HG03045 (cell line): ENCODE results near the gene FAM180A.
"Not testable (repeated sequence)": the region's sequence is repeated elsewhere in the genome, so short reads cannot be mapped to it uniquely, and the experiment has no call there.

ENCODE experiments used
- ATAC-seq: cut with Tn5 transposase; IDR thresholded peaks from one replicate; pipeline ENCODE4 v1.9.1; 2021; ENCODE audit warnings: mild to moderate bottlenecking, moderate library complexity; ENCODE audit not compliant: unreplicated experiment

The FAM180A gene

DNA sequence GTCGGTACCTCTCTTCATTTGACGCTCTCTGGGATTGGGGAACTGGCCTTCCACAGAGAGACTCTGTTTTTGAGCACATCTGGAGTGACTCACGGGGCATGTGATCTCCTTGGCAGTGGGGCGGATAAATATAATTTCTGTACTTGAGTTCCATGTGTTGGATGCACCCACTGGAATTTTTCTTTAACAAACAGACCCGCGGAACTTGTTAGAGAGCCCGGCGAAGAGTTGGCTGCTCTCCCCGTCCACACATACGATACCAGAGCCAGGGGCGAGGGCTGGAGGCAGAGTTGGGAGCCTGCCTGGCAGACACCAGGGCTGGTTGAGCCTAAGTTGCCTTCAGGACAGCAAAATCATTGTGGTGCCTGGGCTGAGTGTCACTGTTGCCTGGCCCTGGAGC, at the start of gene FAM180A:
FAM180A (minus strand) TSS at position 44 of the 400 bp plus-strand sequence. CDS start 233 bp downstream, outside the sequence.
- no peak for ATAC-seq

DNA sequence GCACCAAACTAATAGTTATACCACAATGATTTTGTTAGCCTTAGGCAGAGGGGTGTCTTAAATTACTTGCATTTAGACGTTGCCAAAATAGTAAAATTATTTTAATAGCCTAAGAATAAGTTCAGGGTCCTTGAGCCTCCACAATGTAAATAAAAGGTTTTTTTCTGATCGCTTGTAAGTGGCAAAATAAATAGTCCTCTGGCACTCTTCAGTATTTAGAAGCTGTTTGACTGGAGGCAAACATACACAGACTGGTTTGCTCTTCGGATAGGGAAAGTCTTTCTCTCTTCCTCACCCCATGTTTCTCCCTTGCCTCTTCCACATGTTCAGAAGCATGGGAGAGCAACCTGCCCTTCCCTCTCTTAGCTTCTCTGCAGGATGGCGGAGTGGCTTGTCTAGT, 49.5 kb upstream of the FAM180A start:
- no peak for ATAC-seq

DNA sequence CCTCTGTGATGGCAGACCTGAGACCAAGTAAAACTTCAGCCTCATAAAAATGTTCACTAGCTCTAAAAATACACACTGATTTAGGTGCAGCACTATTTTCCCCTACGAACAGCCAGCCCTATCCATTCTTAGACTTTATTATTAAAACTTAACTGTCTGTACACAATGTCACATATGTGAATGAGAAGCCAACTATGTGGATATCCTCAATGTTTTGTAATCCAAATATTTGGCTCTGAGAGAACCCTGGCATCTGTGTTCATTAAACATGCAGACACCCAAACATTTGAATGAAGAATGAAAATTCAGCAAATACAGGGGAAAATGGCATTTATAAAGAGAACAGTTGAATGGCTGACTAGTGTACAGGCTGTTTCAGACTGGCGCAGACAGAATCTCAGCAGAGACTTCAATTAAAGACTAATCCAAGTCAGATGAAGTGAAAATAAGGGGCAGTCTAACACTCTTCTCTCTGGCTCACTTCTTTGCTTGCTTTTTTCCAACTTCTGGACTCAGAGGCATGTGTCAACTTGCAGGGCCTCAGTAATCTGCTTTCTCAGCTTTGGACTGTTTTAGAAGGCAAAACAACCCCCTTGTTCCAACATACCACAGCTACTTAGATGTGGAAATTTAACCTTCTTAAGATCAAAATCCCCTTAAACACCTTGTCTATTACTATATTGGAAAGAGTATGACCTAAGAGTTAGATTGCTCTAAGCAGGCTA, 47.4 kb upstream of the FAM180A start:
- no peak for ATAC-seq

DNA sequence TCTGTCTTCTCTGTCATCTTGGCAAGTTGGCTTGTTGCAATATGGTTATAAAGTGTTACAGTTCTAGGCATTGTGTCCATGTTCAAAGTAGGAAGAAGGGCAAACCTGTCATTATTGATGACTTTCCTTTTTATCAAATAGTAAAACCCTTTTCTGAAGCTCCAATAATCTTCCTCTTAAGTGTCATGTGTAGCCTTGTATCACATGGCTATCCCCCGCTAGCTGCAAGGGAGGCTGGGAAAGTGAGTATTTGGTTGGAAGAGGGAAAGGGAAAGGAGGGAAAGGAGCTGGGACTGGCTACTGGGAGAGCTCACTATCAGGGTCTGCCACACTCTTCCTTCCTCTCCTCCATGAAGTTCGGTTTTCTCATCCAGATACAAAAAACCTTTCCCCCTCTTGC, 45.2 kb upstream of the FAM180A start:
- no peak for ATAC-seq

DNA sequence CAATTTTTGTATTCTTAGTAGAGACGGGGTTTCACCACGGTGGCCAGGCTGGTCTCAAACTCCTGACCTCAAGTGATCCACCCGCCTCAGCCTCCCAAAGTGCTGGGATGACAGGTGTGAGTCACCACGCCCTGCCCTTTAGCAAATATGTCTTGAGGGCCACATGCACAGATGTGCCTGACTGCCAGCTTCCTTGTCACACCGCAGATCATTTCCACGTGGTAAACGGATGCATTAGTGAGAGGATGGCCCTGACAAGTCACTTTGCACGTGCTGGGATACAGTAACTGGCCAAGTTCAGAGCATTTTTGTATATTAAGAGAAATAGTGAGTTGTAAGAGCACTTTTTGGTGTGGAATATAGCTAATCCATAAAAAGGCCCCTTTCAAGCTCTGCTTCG, 44.3 kb upstream of the FAM180A start:
- ATAC-seq = no peak

DNA sequence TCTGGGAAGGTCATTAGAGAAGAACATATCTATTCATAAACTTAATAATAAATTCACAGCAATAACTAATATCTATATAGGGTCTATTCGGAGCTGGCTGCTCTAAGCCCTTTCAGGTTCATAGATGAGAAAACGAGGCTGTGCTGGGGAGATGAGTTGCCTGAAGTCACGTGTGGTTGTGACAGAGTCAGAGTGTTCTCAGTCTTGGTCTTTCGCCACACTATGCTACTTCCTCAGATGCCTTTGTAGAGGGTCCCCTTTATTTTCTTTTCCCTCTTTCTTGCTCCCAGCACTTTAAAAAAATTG, 43.7 kb upstream of the FAM180A start:
- no peak for ATAC-seq

DNA sequence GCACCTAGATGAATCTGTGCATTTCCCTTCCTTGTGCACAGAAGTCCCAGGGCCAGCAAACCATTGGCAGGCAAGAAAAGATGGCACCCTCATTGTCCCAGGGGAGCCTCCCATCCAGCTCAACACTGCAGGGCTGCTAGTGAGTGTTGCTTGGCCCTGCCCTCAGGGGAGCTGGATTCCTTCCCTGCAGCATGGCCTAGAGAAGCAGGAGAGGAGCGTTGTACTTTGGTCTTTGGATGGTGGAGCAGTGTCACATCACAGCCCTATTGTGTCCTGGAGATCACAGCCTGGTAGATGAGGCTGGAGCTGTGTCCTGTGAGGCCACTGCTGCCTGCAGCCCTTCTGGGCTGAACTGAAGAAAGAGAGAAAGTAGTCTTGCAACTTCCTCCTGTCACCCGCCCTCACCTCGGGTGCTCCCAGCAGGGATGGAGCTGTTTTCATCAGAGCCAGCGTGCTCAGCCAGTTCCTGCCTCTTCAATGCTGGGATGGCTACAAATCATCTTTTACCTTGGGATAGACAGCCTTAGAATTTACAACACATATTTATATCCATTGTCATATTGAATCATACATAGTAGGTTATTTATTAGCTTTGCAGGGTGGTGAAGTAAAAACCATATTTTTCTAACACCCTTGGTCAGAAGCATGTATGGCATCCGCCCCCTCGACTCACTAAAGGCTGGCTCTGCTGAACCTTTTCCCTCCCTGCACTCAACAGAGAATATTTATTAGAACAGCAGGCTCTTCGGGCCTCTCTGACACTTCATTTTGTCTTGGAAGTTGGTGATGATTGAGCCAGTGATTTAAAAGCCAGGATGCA, 43.1 kb upstream of the FAM180A start:
- ATAC-seq = no peak

DNA sequence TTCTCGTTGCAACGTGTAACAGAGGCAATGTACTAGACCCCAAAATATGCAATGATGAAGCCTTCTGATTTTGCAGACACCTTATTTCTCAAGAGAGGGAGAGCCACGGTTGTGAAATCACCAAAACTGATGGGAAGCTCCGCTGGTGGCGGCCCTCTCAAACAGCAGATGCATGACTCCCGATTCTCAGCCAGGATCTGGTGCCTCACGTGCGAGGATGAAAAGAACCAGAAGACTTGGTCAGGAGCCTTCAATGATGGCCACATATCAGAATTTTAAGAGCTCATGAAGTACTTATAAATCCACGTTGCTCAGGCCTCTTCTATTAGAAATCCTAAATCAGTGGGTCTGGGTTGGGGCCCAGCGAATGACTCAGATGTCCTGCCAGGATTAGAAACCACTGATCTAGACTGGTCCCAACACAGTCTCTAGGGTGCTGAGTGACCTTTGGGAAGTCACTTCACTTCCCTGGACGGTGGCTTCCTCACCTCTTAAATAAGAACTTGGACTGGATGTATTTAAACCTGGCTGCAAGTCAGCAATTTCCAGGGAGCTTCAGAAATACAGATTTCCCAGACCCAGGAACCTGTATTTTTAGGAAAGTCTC, 41.9 kb upstream of the FAM180A start:
- no peak for ATAC-seq

DNA sequence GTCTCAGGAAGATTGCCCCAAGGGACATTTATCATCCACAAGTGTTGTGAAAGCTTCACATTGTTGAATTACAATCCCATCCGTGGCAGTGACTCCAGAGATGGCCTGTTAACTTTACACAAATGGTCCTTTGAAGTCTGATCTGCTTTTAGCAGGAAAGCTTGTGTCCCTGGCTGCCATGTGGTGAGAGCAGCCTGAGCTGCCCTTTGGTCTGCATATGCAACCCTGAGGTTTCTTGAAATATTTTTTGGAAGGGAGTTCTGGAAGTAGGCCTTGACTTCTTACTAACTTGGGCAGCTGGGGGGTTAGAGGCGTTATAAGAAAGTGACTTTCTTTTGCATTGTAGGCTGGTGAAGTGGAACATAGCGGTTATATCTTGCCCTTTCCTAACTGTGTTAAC, 41.3 kb upstream of the FAM180A start:
- ATAC-seq = no peak

DNA sequence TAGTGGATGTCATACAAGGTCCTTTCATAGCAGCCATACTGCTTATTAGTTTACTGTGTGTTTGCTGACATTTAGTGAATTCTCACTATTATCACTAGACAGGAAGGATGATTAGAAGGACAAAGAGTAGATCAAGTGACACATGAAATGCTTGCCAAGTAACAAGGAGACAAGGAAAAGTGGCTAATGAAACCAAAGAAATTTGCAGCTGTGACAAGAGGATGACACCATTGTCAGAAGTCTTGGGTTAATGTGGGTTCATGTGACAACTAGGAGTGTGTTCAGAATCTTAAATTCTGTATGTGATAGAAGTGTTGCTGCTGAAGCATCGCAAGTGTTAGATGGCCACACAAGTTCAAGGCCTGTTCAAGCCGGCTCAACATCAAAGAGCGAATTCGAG, 40.8 kb upstream of the FAM180A start:
- ATAC-seq = no peak

DNA sequence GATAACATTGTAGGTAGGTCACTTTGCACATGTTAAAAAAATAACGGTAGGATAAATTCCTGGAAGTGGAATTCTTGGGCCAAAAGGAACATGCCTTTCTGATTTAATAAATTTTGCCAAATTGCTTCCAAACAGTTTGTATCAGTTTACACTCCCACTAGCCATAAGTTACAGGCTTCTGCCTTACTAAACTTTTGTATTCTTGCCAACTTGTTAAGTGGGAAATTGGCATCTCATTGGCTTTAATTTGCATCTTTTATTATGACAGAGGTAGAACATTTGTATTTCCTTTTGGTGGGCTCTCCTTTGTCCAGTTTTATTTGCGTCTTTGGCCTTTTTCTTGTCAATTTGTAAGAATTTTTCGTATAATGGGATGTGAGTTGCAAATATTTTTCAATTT, 38.3 kb upstream of the FAM180A start:
- ATAC-seq = no peak

DNA sequence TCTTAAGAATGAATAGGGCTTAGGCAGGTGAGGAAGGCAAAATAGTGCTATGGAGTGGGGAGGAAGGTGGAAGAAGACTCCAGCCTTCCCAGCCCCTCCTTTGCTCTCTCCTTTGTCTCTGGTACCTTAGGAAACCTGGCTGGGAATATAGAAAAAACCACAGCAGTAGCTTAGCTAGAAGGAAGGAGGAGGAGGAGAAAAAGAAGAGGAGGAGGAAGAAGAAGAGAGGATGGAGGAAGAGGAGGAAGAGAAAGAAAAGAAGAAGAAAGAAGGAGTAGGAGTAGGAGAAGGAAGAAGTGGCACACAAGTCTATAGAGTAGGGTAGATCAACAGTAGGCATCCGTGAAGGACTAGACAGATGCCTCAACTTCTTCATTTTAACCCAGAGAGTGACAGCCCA, 36.5 kb upstream of the FAM180A start:
- no peak for ATAC-seq

DNA sequence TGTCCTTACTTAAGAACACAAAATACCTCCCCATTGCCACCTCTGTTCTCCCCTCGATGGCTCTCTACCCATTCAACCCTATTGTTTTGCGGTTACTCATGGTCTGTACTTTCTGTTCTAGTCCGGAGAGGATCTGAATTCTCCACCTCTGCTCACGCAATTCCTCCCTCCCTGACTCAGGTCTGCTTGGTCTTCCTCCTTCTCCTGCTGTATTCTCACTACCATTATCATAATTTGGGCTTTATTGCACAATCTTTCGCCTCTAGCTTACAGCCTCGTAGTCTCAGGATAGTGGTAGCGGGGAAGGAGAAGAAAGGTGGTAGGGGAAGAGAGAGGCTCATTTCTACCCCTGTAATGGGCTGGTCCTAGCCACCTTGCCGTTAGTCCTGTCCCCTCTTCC, 35.4 kb upstream of the FAM180A start:
- ATAC-seq = no peak

DNA sequence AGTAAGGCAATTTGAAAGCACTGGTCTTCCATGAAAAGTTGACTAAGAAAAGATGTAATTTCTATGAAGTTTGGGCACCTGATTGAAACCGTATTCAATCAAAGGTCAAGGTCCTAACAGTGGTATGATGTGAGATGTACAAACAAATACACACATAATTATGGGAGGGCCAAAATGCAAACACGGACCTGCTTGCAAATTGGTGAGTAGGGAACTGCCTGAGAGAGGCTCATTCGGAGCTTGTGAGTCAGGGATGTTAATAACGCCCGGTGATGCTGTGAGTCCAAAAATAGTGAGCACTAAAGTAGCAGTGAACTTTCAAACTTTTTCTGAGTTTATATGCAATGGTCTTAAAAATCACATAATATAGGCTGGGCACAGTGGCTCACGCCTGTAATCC, 34.2 kb upstream of the FAM180A start:
- no peak for ATAC-seq

DNA sequence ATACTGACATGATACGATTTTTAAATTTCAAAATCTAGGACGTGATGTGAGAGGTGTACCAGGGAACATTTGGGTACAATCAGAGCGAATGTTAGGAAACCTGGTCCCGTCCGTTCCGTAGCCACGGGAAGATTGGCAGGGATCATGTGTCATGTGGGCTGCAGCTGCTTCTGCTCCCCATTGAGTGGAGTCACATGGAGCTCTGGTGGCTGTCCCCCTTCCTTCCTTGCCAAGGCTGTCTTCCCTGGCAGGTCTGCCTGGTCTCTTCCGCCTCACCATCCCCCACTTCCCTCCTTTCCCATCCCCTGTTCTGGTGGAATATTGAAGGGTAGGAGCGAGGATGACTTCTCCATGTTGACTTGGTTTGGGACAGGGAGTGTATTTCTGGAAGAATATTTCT, 33.8 kb upstream of the FAM180A start:
- no peak for ATAC-seq

DNA sequence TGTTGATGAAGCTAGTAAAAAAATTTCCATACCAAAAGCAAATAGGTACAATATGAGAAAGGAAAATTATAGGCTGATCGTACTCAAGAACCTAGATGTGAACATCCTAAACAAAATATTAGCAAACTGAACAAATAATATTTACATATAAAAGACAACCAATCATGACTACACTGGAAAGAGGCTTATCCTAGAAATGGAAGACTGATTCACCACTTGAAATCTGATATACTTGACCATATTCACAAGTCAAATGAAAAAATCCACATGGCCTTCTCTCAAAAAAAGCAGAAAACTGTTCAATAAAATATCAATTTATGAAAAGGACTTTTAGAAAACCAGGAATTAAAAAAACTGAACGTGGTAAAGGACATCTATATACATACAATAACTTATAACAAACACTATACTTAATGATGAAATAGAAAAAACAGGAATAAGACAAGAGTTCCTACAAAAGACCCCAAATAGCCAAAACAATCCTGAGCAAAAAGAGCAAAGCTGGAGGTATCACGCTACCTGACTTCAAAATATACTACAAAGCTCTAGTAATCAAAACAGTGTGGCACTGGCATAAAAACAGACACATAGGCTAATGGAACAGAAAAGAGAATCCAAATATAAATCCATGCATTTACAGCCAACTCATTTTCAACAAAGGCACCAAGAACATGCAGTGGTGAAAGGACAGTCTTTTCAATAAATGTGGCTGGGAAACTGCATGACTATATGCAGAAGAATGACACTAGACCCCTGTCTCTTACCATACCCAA, 29.2 kb upstream of the FAM180A start:
- no peak for ATAC-seq

DNA sequence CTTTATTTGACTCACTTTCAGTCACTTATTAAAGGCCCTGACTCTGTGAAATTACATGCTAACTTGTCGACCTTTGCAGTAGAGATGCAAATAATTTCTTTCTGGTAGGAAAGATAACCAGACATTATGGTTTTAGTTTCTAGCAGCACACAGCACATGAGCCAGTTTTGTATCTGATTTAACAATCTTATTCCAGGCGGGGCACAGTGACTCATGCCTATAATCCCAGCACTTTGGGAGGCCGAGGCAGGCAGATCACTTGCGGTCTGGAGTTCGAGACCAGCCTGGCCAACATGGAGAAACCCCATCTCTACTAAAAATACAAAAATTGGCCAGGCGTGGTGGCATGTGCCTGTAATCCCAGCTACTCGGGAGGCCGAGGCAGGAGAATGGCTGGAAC, 27.3 kb upstream of the FAM180A start:
- ATAC-seq = not testable (repeated sequence)

DNA sequence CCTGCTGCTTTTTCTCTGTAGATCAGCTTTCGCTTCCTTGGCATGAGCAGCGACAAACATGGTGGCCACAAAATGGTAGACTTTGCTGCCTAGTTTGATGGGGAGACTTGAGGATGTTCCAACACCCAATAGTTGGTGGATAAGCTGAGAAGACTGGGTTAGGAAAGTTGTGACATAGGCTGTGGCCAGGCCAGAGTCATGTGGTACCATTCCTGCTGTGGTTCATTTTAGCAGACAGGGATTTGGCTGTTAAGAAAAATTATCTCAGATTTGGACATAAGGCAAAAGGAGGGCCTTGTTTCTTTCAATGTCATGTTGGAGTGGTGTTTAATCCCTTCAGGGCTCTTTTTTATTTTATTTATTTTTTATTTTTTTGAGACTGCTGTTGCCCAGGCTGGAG, 26.6 kb upstream of the FAM180A start:
- no peak for ATAC-seq

DNA sequence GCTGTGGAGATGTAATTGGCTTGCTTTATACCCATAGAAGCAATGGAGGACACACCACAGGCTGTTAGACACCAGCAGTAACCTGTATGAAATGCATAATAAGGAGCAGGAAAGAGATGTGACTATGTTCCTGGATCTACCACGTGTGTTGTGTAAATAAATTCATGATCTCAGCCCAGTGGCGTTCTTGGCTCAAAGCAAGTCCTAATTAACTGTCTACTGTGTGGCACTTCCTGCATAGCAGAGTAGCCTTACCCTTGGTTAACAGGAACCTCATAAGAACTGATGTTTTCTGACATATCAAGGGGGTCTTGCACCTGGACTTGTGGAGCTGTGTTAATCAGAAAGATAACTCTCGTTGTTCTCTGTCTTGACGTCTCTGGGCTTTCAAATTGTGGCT, 25.7 kb upstream of the FAM180A start:
- no peak for ATAC-seq

DNA sequence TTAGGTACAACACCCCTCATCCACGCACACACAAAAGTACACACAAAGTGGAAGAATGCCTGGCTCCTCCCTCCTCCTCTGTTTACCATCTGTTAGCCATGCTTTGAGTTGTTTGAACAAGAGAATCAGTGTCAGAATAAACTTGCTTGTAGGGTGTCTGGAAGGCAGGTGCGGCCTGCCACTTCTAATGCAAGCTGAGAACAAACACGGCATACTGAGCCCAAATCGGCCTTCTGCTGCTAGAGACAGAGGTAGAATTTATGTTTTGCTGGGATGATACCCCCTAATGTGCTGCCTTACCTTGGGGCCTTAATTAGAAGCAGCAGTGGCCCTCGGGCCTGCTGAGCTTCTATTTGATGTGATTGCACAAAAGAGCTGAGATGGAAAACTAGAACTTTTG, 24.9 kb upstream of the FAM180A start:
- ATAC-seq = no peak

DNA sequence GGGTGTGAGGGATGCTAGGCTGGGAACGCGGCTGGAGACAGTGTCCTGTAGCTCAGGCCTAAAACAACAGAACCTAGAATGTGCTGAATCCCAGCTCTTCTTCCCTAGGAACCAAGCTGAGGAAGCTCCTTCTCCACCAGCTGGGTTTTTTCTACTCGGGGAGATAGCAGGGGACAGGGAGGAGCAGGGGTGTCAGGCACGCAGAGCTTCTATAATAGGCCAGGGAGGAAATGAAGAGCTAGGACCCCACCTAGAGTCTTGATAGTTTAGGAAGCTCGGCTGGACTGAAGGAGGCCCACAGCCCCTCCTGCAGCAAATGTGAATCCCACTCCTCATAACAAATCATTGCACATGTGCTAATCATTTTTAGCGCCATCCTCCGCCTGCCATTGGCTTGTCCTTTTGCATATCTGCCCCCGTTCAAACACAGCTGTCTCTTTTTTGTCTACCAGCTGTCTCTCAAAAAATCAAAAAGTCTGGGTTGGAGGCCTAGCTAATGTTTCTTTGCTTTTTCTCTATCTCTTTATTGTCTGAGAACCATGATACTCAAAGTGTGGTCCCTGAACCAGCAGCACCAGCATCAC, 24.1 kb upstream of the FAM180A start:
- no peak for ATAC-seq
